ENCODE measurements around the gene RHOB.

DNA sequence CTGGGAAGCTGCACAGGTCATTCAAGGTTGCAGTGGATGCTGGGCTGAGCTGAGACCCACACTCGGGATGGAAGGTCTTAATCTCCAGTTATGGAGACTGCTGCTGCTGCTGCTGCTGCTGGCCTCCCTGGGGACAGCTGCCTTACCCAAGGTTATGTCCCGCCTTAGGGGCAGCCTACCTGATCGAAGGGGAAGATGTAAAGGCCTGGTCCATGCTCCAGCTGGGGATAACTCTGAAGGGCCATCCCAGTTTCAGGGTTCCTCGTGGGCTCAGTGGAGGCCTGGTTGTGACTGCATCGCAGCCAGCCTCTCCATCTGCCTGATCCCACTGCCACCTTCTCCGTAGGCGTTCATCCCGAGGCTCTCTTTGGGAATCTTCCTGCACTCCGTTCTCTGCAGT lies 33.0 kb downstream of the RHOB start:
- TF ChIP-seq, protein P1, sequence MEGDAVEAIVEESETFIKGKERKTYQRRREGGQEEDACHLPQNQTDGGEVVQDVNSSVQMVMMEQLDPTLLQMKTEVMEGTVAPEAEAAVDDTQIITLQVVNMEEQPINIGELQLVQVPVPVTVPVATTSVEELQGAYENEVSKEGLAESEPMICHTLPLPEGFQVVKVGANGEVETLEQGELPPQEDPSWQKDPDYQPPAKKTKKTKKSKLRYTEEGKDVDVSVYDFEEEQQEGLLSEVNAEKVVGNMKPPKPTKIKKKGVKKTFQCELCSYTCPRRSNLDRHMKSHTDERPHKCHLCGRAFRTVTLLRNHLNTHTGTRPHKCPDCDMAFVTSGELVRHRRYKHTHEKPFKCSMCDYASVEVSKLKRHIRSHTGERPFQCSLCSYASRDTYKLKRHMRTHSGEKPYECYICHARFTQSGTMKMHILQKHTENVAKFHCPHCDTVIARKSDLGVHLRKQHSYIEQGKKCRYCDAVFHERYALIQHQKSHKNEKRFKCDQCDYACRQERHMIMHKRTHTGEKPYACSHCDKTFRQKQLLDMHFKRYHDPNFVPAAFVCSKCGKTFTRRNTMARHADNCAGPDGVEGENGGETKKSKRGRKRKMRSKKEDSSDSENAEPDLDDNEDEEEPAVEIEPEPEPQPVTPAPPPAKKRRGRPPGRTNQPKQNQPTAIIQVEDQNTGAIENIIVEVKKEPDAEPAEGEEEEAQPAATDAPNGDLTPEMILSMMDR (IDR thresholded peaks at IDR 0.05; ENCODE audit: low read depth, low read length), result no peak
- TF ChIP-seq POLR2A (IDR thresholded peaks at IDR 0.05; ENCODE audit: extremely low read depth, insufficient read length), result no peak
- TF ChIP-seq MYC (IDR thresholded peaks at IDR 0.05; ENCODE audit: low read depth, low read length), result no peak
